Subcutaneous preadipocyte (primary cell): ENCODE measurements around the gene PNISR. TPM values are rescaled to one million over a fixed set of nuclear protein-coding genes. Genes with fewer than 3 reads are reported as not detected.

Source experiments
- total RNA-seq: library from RNA; depleted of rRNA; stranded (reverse); fragments of >200 nt; gene quantifications from 2 replicates; pipeline ENCODE4 v1.2.3, GENCODE V29; 2012

Gene PNISR
- 64.7 and 64.9 TPM in 2 replicates for total RNA-seq

DNA sequence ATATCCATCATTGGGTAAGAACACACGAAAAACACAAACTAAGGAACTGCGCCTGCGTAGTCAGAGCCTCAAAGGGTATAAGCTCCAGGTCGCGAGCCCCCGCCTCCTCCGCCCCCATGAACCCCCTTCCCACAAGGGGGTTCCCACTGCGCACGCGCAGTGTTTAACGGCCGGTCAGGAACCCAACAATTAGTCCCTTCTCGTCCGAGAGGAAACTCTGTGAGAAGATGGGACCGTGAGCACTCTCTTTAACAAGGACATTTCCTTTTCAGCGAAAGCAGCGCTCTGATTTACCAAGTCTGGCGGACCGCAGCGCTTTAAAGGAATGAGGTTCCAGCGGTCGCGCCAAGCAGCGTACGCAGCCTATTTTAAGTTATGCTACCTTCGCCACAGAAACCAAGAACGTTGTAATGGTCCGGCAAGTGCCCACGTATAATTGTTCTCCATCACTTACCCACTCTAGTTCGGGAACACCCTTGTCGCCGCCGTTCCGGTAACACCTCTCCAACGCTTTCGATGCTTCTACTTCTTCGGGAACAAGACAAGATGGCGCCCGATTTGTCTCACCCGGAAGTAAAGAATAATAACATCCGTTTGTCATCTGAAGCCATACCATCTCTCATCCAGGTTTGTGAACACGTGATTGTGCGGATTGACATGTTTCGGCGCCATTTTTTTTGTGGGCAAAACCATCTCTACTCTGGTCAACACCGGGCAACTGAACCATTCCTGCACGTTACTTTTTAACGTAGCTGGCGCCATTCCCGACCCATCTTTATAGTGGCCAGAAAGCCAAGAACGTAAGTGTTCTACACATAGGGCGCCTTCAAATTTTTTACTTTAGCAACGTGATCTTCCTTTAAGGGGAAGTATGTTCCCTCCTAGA lies at the start of gene PNISR:
TSS of gene PNISR (minus strand) at position 548 of the 886 bp plus-strand sequence. CDS start 10,649 bp downstream, outside the sequence.

GRCh38 chr6:99393698-99394531 lies 31.2 kb downstream of the PNISR start, which contains the start of gene COQ3:
COQ3 (minus strand) TSS chr6:99394195; CDS start chr6:99394179, 16 bp downstream.

GRCh38 chr6:99349171-99350141 lies 75.7 kb downstream of the PNISR start, which contains the start of gene FAXC:
FAXC (minus strand) TSS chr6:99349674; CDS start chr6:99349372, 302 bp downstream.

Other genes with a start within 250 kb of the PNISR start
- 0.20 and 0.37 TPM in 2 replicates for gene FAXC, start 75.6 kb downstream of the PNISR start, total RNA-seq
- gene COQ3, start 31.1 kb downstream of the PNISR start, total RNA-seq = 5.5 and 9.4 TPM in 2 replicates
- 13.6 and 23.9 TPM in 2 replicates for gene USP45, start 90.1 kb upstream of the PNISR start, total RNA-seq
- gene CCNC, start 143.4 kb upstream of the PNISR start, total RNA-seq = 79.7 and 83.9 TPM in 2 replicates
- not detected in 2 replicates for gene PRDM13, start 181.5 kb upstream of the PNISR start, total RNA-seq